HEK293 (cell line): Measurements from ENCODE around the gene NOD2.

Experiments
- CTCF ChIA-PET: fragments of 350-600 bp; formaldehyde crosslinking; extraction: SDS; loops from one replicate; lab custom pipeline; 2021; ENCODE audit warnings: antibody characterized with exemption; lab: Yijun Ruan, JAX
- POLR2A ChIA-PET: fragments of 300-600 bp; formaldehyde crosslinking; extraction: SDS; loops from one replicate; lab custom pipeline; 2020; ENCODE audit warnings: antibody characterized with exemption, inconsistent platforms; lab: Yijun Ruan, JAX
- H3K27ac ChIP-seq: fragments of 200-500 bp; sonication (Bioruptor generic); 2 replicates; pipeline ENCODE4 v1.5.1; 2014; ENCODE audit warnings: low read depth, low read length, control low read depth, inconsistent platforms; ENCODE audit errors: extremely low read depth
- H3K36me3 ChIP-seq, 2 experiments: fragments of 200-500 bp in 1 of 2; sonication (Bioruptor generic) in 1 of 2; 1 replicate in 1 of 2; 2 replicates in 1 of 2; pipeline ENCODE4 v1.5.1; 2014 to 2017; ENCODE audit warnings: inconsistent platforms in 2 of 2, low read length in 2 of 2; ENCODE audit not compliant: control insufficient read depth in 2 of 2, insufficient read depth in 1 of 2
- H3K4me1 ChIP-seq: fragments of 200-500 bp; sonication (Bioruptor generic); 2 replicates; pipeline ENCODE4 v1.5.1; 2014; ENCODE audit warnings: mild to moderate bottlenecking, low read length, inconsistent platforms; ENCODE audit not compliant: control insufficient read depth, insufficient read depth
- H3K4me3 ChIP-seq: 2 replicates; pipeline ENCODE4 v1.5.1; 2011; ENCODE audit warnings: low read depth, mild to moderate bottlenecking, control low read depth, low read length, moderate library complexity
- H3K9me3 ChIP-seq: fragments of 200-500 bp; sonication (Bioruptor generic); 2 replicates; pipeline ENCODE4 v1.5.1; 2014; ENCODE audit warnings: low read depth, low read length, inconsistent platforms; ENCODE audit not compliant: control insufficient read depth, insufficient read depth
- GLI2 ChIP-seq: fragments of 450-650 bp; formaldehyde crosslinking; IDR thresholded peaks from 2 replicates; pipeline ENCODE4; 2017; ENCODE audit warnings: missing biosample characterization, missing genetic modification characterization, low read depth, borderline replicate concordance
- HOXA7 ChIP-seq: sonication (generic); formaldehyde crosslinking; IDR thresholded peaks from 2 replicates; pipeline ENCODE4 v1.8.1; 2022; ENCODE audit warnings: missing genetic modification reagents, borderline replicate concordance
- HOXC10 ChIP-seq: sonication (generic); formaldehyde crosslinking; IDR thresholded peaks from 2 replicates; pipeline ENCODE4 v1.8.1; 2023; ENCODE audit warnings: mild to moderate bottlenecking, missing genetic modification reagents
- MYNN ChIP-seq: fragments of 450-650 bp; formaldehyde crosslinking; IDR thresholded peaks from 2 replicates; pipeline ENCODE4 v1.5.1; 2016; ENCODE audit warnings: missing biosample characterization, missing genetic modification characterization, borderline replicate concordance
- OVOL3 ChIP-seq: fragments of 450-650 bp; formaldehyde crosslinking; IDR thresholded peaks from 2 replicates; pipeline ENCODE4 v1.5.1; 2016; ENCODE audit warnings: missing biosample characterization, missing genetic modification characterization
- PRDM1 ChIP-seq: fragments of 450-650 bp; formaldehyde crosslinking; IDR thresholded peaks from 2 replicates; pipeline ENCODE4; 2016; ENCODE audit warnings: missing biosample characterization, missing genetic modification characterization
- SP3 ChIP-seq: fragments of 450-650 bp; formaldehyde crosslinking; IDR thresholded peaks from 2 replicates; pipeline ENCODE4 v1.5.1; 2016; ENCODE audit warnings: missing biosample characterization, missing genetic modification characterization
- ZFP37 ChIP-seq: fragments of 450-650 bp; formaldehyde crosslinking; IDR thresholded peaks from 2 replicates; pipeline ENCODE4 v1.5.1; 2016; ENCODE audit warnings: missing biosample characterization, missing genetic modification characterization
- ZNF133 ChIP-seq: fragments of 450-650 bp; formaldehyde crosslinking; IDR thresholded peaks from 2 replicates; pipeline ENCODE4 v1.5.1; 2016; ENCODE audit warnings: missing biosample characterization, missing genetic modification characterization
- ZNF16 ChIP-seq: fragments of 450-650 bp; formaldehyde crosslinking; IDR thresholded peaks from 2 replicates; pipeline ENCODE4 v1.5.1; 2016; ENCODE audit warnings: low read depth, missing biosample characterization, missing genetic modification characterization
- ZNF184 ChIP-seq: fragments of 450-650 bp; IDR thresholded peaks from 2 replicates; pipeline ENCODE4 v1.5.1; 2018; ENCODE audit warnings: missing biosample characterization, mild to moderate bottlenecking, missing genetic modification characterization
- ZNF19 ChIP-seq: fragments of 450-650 bp; formaldehyde crosslinking; IDR thresholded peaks from 2 replicates; pipeline ENCODE4; 2016; ENCODE audit warnings: missing biosample characterization, missing genetic modification characterization, low read depth
- ZNF221 ChIP-seq: fragments of 450-650 bp; formaldehyde crosslinking; IDR thresholded peaks from 2 replicates; pipeline ENCODE4 v1.5.1; 2017; ENCODE audit warnings: missing biosample characterization, missing genetic modification characterization, borderline replicate concordance
- ZNF274 ChIP-seq, 2 experiments: fragments of 200-500 bp in 1 of 2; fragments of 450-650 bp in 1 of 2; sonication (Bioruptor generic) in 1 of 2; formaldehyde crosslinking in 1 of 2; IDR thresholded peaks; 2 replicates each; pipeline versions ENCODE4 v1.5.1 to v1.6.1; 2014 to 2016; ENCODE audit warnings: borderline replicate concordance in 1 of 2, inconsistent platforms in 1 of 2, low read length in 1 of 2, missing biosample characterization in 1 of 2, missing genetic modification characterization in 1 of 2
- ZNF324 ChIP-seq: fragments of 450-650 bp; formaldehyde crosslinking; IDR thresholded peaks from 2 replicates; pipeline ENCODE4 v1.5.1; 2016; ENCODE audit warnings: missing biosample characterization, missing genetic modification characterization
- ZNF350 ChIP-seq: fragments of 450-650 bp; formaldehyde crosslinking; IDR thresholded peaks from 2 replicates; pipeline ENCODE4 v1.5.0; 2017; ENCODE audit warnings: missing biosample characterization, mild to moderate bottlenecking, missing genetic modification characterization
- ZNF362 ChIP-seq: fragments of 450-650 bp; formaldehyde crosslinking; IDR thresholded peaks from 2 replicates; pipeline ENCODE4 v1.5.1; 2016; ENCODE audit warnings: missing biosample characterization, missing genetic modification characterization
- ZNF37A ChIP-seq: fragments of 450-650 bp; IDR thresholded peaks from 2 replicates; pipeline ENCODE4 v1.5.1; 2018; ENCODE audit warnings: missing biosample characterization, missing genetic modification characterization
- ZNF404 ChIP-seq: fragments of 450-650 bp; formaldehyde crosslinking; IDR thresholded peaks from 2 replicates; pipeline ENCODE4 v1.5.1; 2017; ENCODE audit warnings: missing biosample characterization, missing genetic modification characterization
- ZNF48 ChIP-seq: fragments of 450-650 bp; formaldehyde crosslinking; IDR thresholded peaks from 2 replicates; pipeline ENCODE4 v1.5.1; 2016; ENCODE audit warnings: missing biosample characterization, missing genetic modification characterization
- ZNF521 ChIP-seq: fragments of 450-650 bp; formaldehyde crosslinking; IDR thresholded peaks from 2 replicates; pipeline ENCODE4 v1.5.1; 2017; ENCODE audit warnings: missing biosample characterization, mild to moderate bottlenecking, missing genetic modification characterization
- ZNF660 ChIP-seq: fragments of 450-650 bp; IDR thresholded peaks from 2 replicates; pipeline ENCODE4 v1.5.1; 2018; ENCODE audit warnings: missing biosample characterization, mild to moderate bottlenecking, missing genetic modification characterization
- ZNF670 ChIP-seq: fragments of 450-650 bp; formaldehyde crosslinking; IDR thresholded peaks from 2 replicates; pipeline ENCODE4 v1.5.1; 2016; ENCODE audit warnings: missing biosample characterization, missing genetic modification characterization, low read depth
- ZNF677 ChIP-seq: fragments of 450-650 bp; IDR thresholded peaks from 2 replicates; pipeline ENCODE4 v1.5.0; 2018; ENCODE audit warnings: missing biosample characterization, mild to moderate bottlenecking, missing genetic modification characterization, moderate library complexity
- ZNF692 ChIP-seq: fragments of 450-650 bp; formaldehyde crosslinking; IDR thresholded peaks from 2 replicates; pipeline ENCODE4 v1.5.1; 2016; ENCODE audit warnings: missing biosample characterization, missing genetic modification characterization
- ZNF701 ChIP-seq: fragments of 450-650 bp; formaldehyde crosslinking; IDR thresholded peaks from 2 replicates; pipeline ENCODE4 v1.5.1; 2016; ENCODE audit warnings: missing biosample characterization, missing genetic modification characterization
- ZNF707 ChIP-seq: fragments of 450-650 bp; formaldehyde crosslinking; IDR thresholded peaks from 2 replicates; pipeline ENCODE4 v1.5.1; 2016; ENCODE audit warnings: missing biosample characterization, missing genetic modification characterization
- ZNF785 ChIP-seq: fragments of 450-650 bp; formaldehyde crosslinking; IDR thresholded peaks from 2 replicates; pipeline ENCODE4 v1.5.1; 2016; ENCODE audit warnings: missing biosample characterization, missing genetic modification characterization
- TF ChIP-seq, protein P1 (sequence below): fragments of 450-650 bp; formaldehyde crosslinking; IDR thresholded peaks from 2 replicates; pipeline ENCODE4 v1.5.1; 2016; ENCODE audit warnings: missing biosample characterization, missing genetic modification characterization
- TF ChIP-seq, protein P2 (sequence below): fragments of 450-650 bp; formaldehyde crosslinking; IDR thresholded peaks from 2 replicates; pipeline ENCODE4 v1.5.1; 2016; ENCODE audit warnings: missing biosample characterization, missing genetic modification characterization

The NOD2 gene

DNA sequence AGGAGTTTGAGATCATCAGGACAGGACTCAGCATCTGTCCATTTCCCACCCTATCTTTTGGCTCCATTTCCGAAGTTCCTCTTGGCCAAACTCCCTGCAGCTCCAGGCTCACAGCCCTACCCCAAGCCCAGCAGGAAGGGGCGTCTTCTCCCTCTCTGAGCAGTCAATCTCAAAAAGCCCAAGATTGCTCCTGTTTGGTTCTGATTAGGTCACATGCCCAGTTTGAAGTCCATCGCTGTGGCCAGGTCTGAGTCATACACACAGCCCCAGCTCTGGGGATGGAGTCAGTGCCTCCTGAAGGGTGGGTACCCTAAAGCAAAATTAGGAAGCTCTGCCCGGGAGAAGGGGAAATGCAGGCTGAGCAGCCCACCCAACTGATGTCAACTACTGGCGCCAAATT is 36.2 kb upstream of the NOD2 start:
- H3K36me3 ChIP-seq, result no peaks in the 10 kb centered on the region
- no peaks in the 10 kb centered on the region for H3K9me3 ChIP-seq
- no peaks in the 10 kb centered on the region for H3K4me1 ChIP-seq
- ChIA-PET CTCF (interaction anchor here (1.0 to 1.1 kb wide), 2 partner anchors 8 to 10 kb away, joined by 3 to 8 read pairs; no protein-coding TSS in a partner anchor), POLR2A (no interaction called here)
- H3K27ac ChIP-seq, result no peak overlapping the region
- no peak overlapping the region for H3K4me3 ChIP-seq
- TF ChIP-seq ZNF16 (tag by site-specific recombination) (no peak), ZNF19 (tag by site-specific recombination) (no peak), ZNF677 (tag by site-specific recombination) (no peak), ZNF707 (tag by site-specific recombination) (no peak), ZNF701 (tag by site-specific recombination) (no peak), ZNF350 (tag by site-specific recombination) (no peak), SP3 (tag by site-specific recombination) (no peak), HOXC10 (CRISPR knock-in tag) (no peak), ZNF221 (no peak), ZNF48 (tag by site-specific recombination) (no peak), ZNF274 (IDR thresholded peaks at IDR 0.05; ENCODE audit: low read length) (no peak), ZNF274 (tag by site-specific recombination; IDR thresholded peaks at IDR 0.05; ENCODE audit: borderline replicate concordance) (no peak), ZNF362 (no peak)
- TF ChIP-seq, protein P1, sequence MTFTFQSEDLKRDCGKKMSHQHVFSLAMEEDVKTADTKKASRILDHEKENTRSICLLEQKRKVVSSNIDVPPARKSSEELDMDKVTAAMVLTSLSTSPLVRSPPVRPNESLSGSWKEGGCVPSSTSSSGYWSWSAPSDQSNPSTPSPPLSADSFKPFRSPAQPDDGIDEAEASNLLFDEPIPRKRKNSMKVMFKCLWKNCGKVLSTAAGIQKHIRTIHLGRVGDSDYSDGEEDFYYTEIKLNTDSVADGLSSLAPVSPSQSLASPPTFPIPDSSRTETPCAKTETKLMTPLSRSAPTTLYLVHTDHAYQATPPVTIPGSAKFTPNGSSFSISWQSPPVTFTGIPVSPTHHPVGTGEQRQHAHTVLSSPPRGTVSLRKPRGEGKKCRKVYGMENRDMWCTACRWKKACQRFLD (tag by site-specific recombination), result no peak

DNA sequence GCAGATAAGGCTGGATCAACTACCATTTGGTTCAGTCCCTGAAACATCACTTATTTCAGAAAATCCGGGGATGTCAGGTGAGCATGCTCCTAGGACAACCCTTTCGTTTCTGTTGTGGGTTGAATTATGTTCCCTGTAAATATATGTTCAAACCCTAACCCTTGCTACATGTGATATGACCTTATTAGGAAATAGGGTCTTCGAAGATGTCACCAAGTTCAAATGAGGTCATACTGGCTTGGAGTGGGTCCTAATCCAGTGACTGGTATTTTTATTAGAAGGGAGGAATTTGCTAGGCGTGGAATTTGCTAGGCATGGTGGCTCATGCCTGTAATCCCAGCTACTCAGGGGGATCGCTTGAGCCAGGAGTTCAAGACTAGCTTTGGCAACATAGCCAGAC is 33.6 kb upstream of the NOD2 start:
- no peaks in the 10 kb centered on the region for H3K4me1 ChIP-seq
- POLR2A ChIA-PET, result interaction anchor here (0.6 kb wide), 2 partner anchors 365 to 473 kb away, joined by 4 read pairs; no protein-coding TSS in a partner anchor
- no peak for TF ChIP-seq ZNF404 (tag by site-specific recombination)
- TF ChIP-seq ZFP37 (tag by site-specific recombination), result no peak
- TF ChIP-seq ZNF785 (tag by site-specific recombination), result no peak
- no peak for TF ChIP-seq ZNF324 (tag by site-specific recombination)
- TF ChIP-seq PRDM1 (tag by site-specific recombination), result no peak
- no peak for TF ChIP-seq ZNF221
- no peak for TF ChIP-seq ZNF37A (tag by site-specific recombination)
- no peak for TF ChIP-seq GLI2 (tag by site-specific recombination)
- TF ChIP-seq ZNF692 (tag by site-specific recombination), result no peak
- no peak for TF ChIP-seq MYNN
- no peak for TF ChIP-seq HOXA7 (CRISPR knock-in tag)
- TF ChIP-seq ZNF184 (tag by site-specific recombination), result no peak
- no peak for TF ChIP-seq ZNF133 (tag by site-specific recombination)
- no peak for TF ChIP-seq ZNF670 (tag by site-specific recombination)
- no peak for TF ChIP-seq OVOL3 (tag by site-specific recombination)
- TF ChIP-seq, protein P2, sequence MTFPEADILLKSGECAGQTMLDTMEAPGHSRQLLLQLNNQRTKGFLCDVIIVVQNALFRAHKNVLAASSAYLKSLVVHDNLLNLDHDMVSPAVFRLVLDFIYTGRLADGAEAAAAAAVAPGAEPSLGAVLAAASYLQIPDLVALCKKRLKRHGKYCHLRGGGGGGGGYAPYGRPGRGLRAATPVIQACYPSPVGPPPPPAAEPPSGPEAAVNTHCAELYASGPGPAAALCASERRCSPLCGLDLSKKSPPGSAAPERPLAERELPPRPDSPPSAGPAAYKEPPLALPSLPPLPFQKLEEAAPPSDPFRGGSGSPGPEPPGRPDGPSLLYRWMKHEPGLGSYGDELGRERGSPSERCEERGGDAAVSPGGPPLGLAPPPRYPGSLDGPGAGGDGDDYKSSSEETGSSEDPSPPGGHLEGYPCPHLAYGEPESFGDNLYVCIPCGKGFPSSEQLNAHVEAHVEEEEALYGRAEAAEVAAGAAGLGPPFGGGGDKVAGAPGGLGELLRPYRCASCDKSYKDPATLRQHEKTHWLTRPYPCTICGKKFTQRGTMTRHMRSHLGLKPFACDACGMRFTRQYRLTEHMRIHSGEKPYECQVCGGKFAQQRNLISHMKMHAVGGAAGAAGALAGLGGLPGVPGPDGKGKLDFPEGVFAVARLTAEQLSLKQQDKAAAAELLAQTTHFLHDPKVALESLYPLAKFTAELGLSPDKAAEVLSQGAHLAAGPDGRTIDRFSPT (tag by site-specific recombination), result no peak
- TF ChIP-seq ZNF660, result no peak
- no peak for TF ChIP-seq ZNF521 (tag by site-specific recombination)
- TF ChIP-seq, all 188 proteins: peak for 0
- no peaks in the 10 kb centered on the region for H3K36me3 ChIP-seq
- H3K27ac ChIP-seq, result no peak overlapping the region
- CTCF ChIA-PET, result interaction anchor here (0.6 kb wide), 2 partner anchors 147 to 364 kb away, joined by 3 read pairs; no protein-coding TSS in a partner anchor
- no peak overlapping the region for H3K4me3 ChIP-seq
- no peaks in the 10 kb centered on the region for H3K9me3 ChIP-seq
